Endothelial cell of hepatic sinusoid (primary cell): ENCODE results near the gene MYBPC1.
"Not testable (repeated sequence)": the region's sequence is repeated elsewhere in the genome, so short reads cannot be mapped to it uniquely, and the experiment has no call there.

Experiments used
- in situ Hi-C: cut with HindIII; loops from 2 replicates; pipeline ENCODE4 v1.10.0; 2017; ENCODE audit warnings: low sequenced_read_pairs

MYBPC1 gene

GRCh38 chr12:101720118-101720517 lies 125.3 kb downstream of the MYBPC1 start:
- in situ Hi-C loops: no loop called here

- in situ Hi-C loops: no loop called here
These were observed 127.6 kb downstream of the MYBPC1 start for GRCh38 chr12:101722392-101722791.

DNA sequence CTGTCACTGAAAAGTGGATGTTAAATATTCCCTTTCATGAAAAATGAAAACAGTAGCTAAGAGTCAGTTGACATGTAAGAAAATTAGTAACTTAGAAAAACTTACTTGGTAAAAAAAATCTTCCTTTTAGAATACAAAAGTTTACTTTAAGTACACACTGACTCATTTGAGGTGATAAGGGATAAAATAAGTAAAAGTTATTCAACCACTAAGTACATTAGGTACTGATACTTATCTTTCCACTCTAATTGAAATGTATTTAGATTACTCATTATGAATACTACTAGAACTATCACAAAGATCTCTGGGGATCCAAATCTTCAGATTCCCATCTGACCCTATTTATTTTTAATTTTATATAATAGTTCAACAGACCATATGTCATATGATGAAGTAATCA lies 132.3 kb downstream of the MYBPC1 start:
- in situ Hi-C loops: no loop called here

- in situ Hi-C loops: no loop called here
These were observed 135.1 kb downstream of the MYBPC1 start for GRCh38 chr12:101729842-101730241.

- in situ Hi-C loops: no loop called here
These were observed 137.5 kb downstream of the MYBPC1 start for GRCh38 chr12:101732318-101732717.

DNA sequence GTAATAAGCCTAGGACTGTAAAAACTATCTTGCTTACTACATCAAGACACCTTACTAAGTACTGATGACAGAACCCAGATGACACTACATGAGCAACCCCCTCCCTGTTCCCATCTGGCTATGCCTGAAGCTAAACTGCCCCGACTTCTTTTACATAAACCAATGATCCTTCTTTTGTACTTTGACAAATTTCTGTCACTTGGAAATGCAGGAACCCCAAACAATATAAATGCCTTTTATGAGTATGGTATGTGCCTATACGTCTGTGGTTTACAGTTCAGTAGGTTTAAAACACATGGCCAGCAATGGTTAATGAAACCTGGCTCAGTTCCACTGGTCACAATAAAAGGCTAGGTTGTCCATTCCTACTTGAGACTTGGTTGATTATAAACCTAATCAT lies 138.4 kb downstream of the MYBPC1 start:
- in situ Hi-C loops: no loop called here

DNA sequence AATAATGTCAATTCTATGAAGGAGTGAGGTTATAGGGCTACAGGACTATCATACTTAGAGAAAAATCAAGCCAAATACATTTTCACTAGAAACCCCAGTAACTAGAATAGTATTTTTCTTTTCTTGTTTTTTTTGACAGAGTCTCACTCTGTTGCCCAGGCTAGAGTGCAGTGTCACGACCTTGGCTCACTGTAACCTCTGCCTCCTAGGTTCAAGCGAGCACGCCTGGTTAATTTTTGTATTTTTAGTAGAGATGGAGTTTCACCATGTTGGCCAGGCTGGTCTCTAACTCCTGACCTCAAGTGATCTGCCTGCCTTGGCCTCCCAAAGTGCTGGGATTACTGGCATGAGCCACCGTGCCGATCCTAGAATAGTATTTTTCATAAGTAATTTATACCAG lies 139.7 kb downstream of the MYBPC1 start:
- in situ Hi-C loops: not testable (repeated sequence)
